SJSA1 (cell line): ENCODE results near the gene NFRKB. TPM values are rescaled to one million over a fixed set of nuclear protein-coding genes. Genes with fewer than 3 reads are reported as not detected.
"Not testable (repeated sequence)": the region's sequence is repeated elsewhere in the genome, so short reads cannot be mapped to it uniquely, and the experiment has no call there.

Source experiments
- DNase-seq, 2 experiments: peaks; one replicate each; pipeline ENCODE4 v3.0.0-alpha.2; 2015 to 2020; ENCODE audit warnings: low spot score in 2 of 2, low read depth in 1 of 2
- H3K27ac ChIP-seq: fragments of 250-450 bp; sonication (Bioruptor Pico); 2 replicates; pipeline ENCODE4 v1.5.1; 2020; ENCODE audit warnings: mild to moderate bottlenecking, moderate library complexity
- H3K27me3 ChIP-seq: fragments of 250-450 bp; sonication (Bioruptor Pico); replicated peaks from 2 replicates; pipeline ENCODE4 v1.5.1; 2020; ENCODE audit warnings: mild to moderate bottlenecking, moderate library complexity
- H3K36me3 ChIP-seq: fragments of 250-450 bp; sonication (Bioruptor Pico); 2 replicates; pipeline ENCODE4 v1.5.1; 2020; ENCODE audit warnings: mild to moderate bottlenecking
- H3K4me1 ChIP-seq: fragments of 250-450 bp; sonication (Bioruptor Pico); replicated peaks from 2 replicates; pipeline ENCODE4 v1.6.1; 2021; ENCODE audit warnings: mild to moderate bottlenecking
- H3K4me3 ChIP-seq: fragments of 250-450 bp; sonication (Bioruptor Pico); 2 replicates; pipeline ENCODE4 v1.5.1; 2020; ENCODE audit warnings: mild to moderate bottlenecking
- H3K9me3 ChIP-seq: fragments of 250-450 bp; sonication (Bioruptor Pico); replicated peaks from 2 replicates; pipeline ENCODE4 v1.5.1; 2020; ENCODE audit warnings: mild to moderate bottlenecking
- total RNA-seq: library from RNA; depleted of rRNA; stranded (reverse); fragments of >200 nt; shearing (Covaris generic); gene quantifications from 2 replicates; pipeline ENCODE4 v1.2.3, GENCODE V29; 2014; rRNA removed

The NFRKB gene
- total RNA-seq, 1 experiment from 2014 or later, result 19.6 TPM

DNA sequence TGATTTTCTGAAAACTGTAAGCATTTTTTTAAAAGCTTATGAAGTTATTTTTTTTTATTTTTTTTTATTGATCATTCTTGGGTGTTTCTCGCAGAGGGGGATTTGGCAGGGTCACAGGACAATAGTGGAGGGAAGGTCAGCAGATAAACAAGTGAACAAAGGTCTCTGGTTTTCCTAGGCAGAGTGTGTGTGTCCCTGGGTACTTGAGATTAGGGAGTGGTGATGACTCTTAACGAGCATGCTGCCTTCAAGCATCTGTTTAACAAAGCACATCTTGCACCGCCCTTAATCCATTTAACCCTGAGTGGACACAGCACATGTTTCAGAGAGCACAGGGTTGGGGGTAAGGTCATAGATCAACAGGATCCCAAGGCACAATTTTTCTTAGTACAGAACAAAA lies 48.0 kb downstream of the NFRKB start:
- not testable (repeated sequence) for DNase-seq, H3K4me3 ChIP-seq, H3K9me3 ChIP-seq, H3K27me3 ChIP-seq, H3K36me3 ChIP-seq
- Histone ChIP-seq H3K27ac (peak overlapping the region; percentile 96), H3K4me1 (peaks cover 12% of the 10 kb centered on the region)

DNA sequence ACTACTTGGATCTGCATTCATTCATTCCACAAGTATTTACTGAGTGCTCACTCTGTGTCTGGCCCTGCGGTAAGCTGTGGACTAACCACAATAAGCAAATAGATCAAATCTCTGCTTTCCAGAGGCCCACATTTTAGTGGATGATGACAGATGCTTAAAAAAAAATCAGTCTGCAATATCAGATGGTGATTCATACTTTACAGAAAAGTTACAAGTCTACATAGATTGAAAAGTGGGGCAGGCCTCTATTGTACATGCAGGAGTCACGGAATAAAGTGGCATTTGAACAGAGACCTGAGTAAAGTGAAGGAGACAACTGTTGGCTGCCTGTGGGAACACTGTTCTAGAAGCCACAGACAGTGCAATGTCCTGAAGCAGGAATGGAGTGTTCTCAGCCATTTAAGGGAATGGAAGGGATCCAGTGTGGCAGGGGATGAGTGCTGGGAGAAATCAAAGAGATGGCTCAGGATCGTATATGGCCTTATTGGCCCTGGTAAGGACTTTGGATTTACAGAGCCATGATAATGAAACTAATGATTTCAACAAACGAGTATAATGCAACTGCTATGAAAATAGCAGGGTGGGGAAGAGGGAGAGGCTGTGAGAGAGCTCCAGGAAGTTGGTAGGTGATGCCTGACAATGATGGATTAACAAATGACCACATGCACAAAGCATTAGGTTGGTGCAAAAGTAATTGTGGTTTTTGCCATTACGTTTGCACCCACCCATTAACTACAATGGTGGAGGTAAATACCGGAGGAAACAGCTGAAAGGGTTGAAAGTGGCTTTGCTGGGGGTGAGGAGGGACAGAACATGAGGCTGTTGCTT lies 48.7 kb downstream of the NFRKB start:
- H3K27ac ChIP-seq, result peak overlapping the region; percentile 96
- H3K9me3 ChIP-seq, result no peaks in the 10 kb centered on the region
- peaks cover 12% of the 10 kb centered on the region for H3K4me1 ChIP-seq
- H3K27me3 ChIP-seq, result no peaks in the 10 kb centered on the region
- DNase-seq, result peak; percentile 64 to 81
- no peak overlapping the region for H3K4me3 ChIP-seq
- no peaks in the 10 kb centered on the region for H3K36me3 ChIP-seq

Other genes with a start within 250 kb of the NFRKB start
- gene TMEM45B, start 79.7 kb downstream of the NFRKB start, total RNA-seq, result not detected in 2 replicates
- 3.5 and 4.0 TPM in 2 replicates for gene PRDM10, start 107.3 kb upstream of the NFRKB start, total RNA-seq
- gene APLP2, start 174.3 kb upstream of the NFRKB start, total RNA-seq, result 137 and 149 TPM in 2 replicates